Measurements from ENCODE around the gene CPED1. TPM values are rescaled to one million over a fixed set of nuclear protein-coding genes. Genes with fewer than 3 reads are reported as not detected.
"Not testable (repeated sequence)": the region's sequence is repeated elsewhere in the genome, so short reads cannot be mapped to it uniquely, and the experiment has no call there.

Gene CPED1
- total RNA-seq, 1 donor from 2014 or later, result 32.3 TPM

GRCh38 chr7:121020249-121020988, 31.9 kb downstream of the CPED1 start:
- no peak for DNase-seq

- DNase-seq, result no peak
Observed at GRCh38 chr7:121020989-121021969, 32.8 kb downstream of the CPED1 start.

- DNase-seq, result no peak
Observed at GRCh38 chr7:121023194-121023593, 34.7 kb downstream of the CPED1 start.

GRCh38 chr7:121023683-121024511, 35.4 kb downstream of the CPED1 start:
- DNase-seq, result peak; percentile 40

- DNase-seq, result no peak
Observed at GRCh38 chr7:121024611-121025010, 36.1 kb downstream of the CPED1 start.

GRCh38 chr7:121026159-121026558, 37.6 kb downstream of the CPED1 start:
- DNase-seq, result no peak

- no peak for DNase-seq
Observed at GRCh38 chr7:121026577-121027111, 38.1 kb downstream of the CPED1 start.

GRCh38 chr7:121027761-121028669, 39.5 kb downstream of the CPED1 start:
- no peak for DNase-seq

- no peak for DNase-seq
Observed at GRCh38 chr7:121029302-121029701, 40.8 kb downstream of the CPED1 start.

GRCh38 chr7:121030308-121030707, 41.8 kb downstream of the CPED1 start:
- no peak for DNase-seq

GRCh38 chr7:121032645-121033460, 44.3 kb downstream of the CPED1 start:
- DNase-seq, result no peak

GRCh38 chr7:121034929-121035328, 46.4 kb downstream of the CPED1 start:
- DNase-seq, result no peak

- DNase-seq, result not testable (repeated sequence)
Observed at GRCh38 chr7:121036776-121037175, 48.3 kb downstream of the CPED1 start.

GRCh38 chr7:121037329-121037728, 48.8 kb downstream of the CPED1 start:
- not testable (repeated sequence) for DNase-seq

- no peak for DNase-seq
Observed at GRCh38 chr7:121037957-121038716, 49.6 kb downstream of the CPED1 start.

- DNase-seq, result no peak
Observed at GRCh38 chr7:121038717-121039509, 50.4 kb downstream of the CPED1 start.

- no peak for DNase-seq
Observed at GRCh38 chr7:121039510-121039822, 51.0 kb downstream of the CPED1 start.

- no peak for DNase-seq
Observed at GRCh38 chr7:121039994-121040393, 51.5 kb downstream of the CPED1 start.
